ENCODE measurements around the gene TALDO1. TPM values are rescaled to one million over a fixed set of nuclear protein-coding genes. Genes with fewer than 3 reads are reported as not detected.

TALDO1 gene
- total and polyA plus RNA-seq, 4 donors = 72.5 to 181 (median 128) TPM

DNA sequence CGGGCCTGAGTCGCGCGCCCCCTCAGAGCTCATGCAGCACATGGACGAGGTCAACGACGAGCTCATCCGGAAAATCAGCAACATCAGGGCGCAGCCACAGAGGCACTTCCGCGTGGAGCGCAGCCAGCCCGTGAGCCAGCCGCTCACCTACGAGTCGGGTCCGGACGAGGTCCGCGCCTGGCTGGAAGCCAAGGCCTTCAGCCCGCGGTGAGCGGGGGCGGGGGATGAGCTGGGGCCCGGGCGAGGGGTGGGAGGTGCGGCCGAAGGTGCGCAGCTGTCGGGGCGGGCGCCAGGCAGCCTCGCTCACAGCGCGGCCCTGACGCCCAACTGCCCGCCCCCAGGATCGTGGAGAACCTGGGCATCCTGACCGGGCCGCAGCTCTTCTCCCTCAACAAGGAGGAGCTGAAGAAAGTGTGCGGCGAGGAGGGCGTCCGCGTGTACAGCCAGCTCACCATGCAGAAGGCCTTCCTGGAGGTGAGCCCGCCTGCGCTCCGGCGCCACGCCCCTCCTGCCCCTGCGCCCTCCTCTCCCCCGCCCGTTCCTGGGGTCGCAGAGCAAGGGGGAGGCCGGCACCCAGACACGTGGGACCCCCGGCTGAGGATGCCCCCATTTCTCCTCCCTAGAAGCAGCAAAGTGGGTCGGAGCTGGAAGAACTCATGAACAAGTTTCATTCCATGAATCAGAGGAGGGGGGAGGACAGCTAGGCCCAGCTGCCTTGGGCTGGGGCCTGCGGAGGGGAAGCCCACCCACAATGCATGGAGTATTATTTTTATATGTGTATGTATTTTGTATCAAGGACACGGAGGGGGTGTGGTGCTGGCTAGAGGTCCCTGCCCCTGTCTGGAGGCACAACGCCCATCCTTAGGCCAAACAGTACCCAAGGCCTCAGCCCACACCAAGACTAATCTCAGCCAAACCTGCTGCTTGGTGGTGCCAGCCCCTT, 20.7 kb upstream of the TALDO1 start:
- Histone ChIP-seq H3K36me3 (ENCODE audit: control insufficient read depth in 4 of 4, insufficient read depth in 3 of 4, low read depth in 1 of 4, low read length in 3 of 4) (peaks cover 2 to 21% (median 11%) of the 10 kb centered on the region in 4 donors), H3K9me3 (ENCODE audit: control insufficient read depth in 4 of 4, low read length in 3 of 4) (no peaks in the 10 kb centered on the region), H3K27ac (ENCODE audit: low read depth in 1 of 2, low read length in 2 of 2) (no peak overlapping the region), H3K27me3 (ENCODE audit: control insufficient read depth in 4 of 4, insufficient read depth in 4 of 4, low read length in 3 of 4) (no peaks in the 10 kb centered on the region), H3K4me3 (ENCODE audit: low read depth in 1 of 3, low read length in 3 of 3) (peak overlapping the region in 1 of 3 donors; percentile 16), H3K4me1 (ENCODE audit: control insufficient read depth in 4 of 4, insufficient read depth in 4 of 4, low read length in 3 of 4) (peaks cover 0 to 14% (median 3%) of the 10 kb centered on the region in 4 donors), H3K9ac (ENCODE audit: low read depth in 1 of 2, low read length in 2 of 2) (no peak overlapping the region)
- TF ChIP-seq YY1 (IDR thresholded peaks at IDR 0.05) (no peak), FOXA2 (IDR thresholded peaks at IDR 0.05) (no peak), SP1 (IDR thresholded peaks at IDR 0.05) (no peak)
- TF ChIP-seq, protein P1, sequence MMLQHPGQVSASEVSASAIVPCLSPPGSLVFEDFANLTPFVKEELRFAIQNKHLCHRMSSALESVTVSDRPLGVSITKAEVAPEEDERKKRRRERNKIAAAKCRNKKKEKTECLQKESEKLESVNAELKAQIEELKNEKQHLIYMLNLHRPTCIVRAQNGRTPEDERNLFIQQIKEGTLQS (IDR thresholded peaks at IDR 0.05) = no peak
- 46% methylated on average over 61 of the region's 61 CpGs for WGBS
- no peak for DNase-seq (ENCODE audit: low spot score)

GRCh38 chr11:727281-727701, 20.0 kb upstream of the TALDO1 start:
- peaks cover 0 to 7% (median 2%) of the 10 kb centered on the region in 4 donors for H3K4me1 ChIP-seq (ENCODE audit: control insufficient read depth in 4 of 4, insufficient read depth in 4 of 4, low read length in 3 of 4)
- TF ChIP-seq, protein P2, sequence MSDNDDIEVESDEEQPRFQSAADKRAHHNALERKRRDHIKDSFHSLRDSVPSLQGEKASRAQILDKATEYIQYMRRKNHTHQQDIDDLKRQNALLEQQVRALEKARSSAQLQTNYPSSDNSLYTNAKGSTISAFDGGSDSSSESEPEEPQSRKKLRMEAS (IDR thresholded peaks at IDR 0.05) = no peak
- TF ChIP-seq ZBTB33 (IDR thresholded peaks at IDR 0.05) (no peak), YY1 (IDR thresholded peaks at IDR 0.05) (no peak), GABPA (IDR thresholded peaks at IDR 0.05 in 1 of 2, conservative IDR thresholded peaks at IDR 0.05 in 1 of 2) (no peak)
- DNase-seq (ENCODE audit: low spot score) = no peak
- no peak overlapping the region for H3K4me3 ChIP-seq (ENCODE audit: low read depth in 1 of 3, low read length in 3 of 3)
- no peaks in the 10 kb centered on the region for H3K9me3 ChIP-seq (ENCODE audit: control insufficient read depth in 4 of 4, low read length in 3 of 4)
- peaks cover 2 to 15% (median 11%) of the 10 kb centered on the region in 4 donors for H3K36me3 ChIP-seq (ENCODE audit: control insufficient read depth in 4 of 4, insufficient read depth in 3 of 4, low read depth in 1 of 4, low read length in 3 of 4)
- H3K27ac ChIP-seq (ENCODE audit: low read depth in 1 of 2, low read length in 2 of 2) = no peak overlapping the region
- 89% methylated on average over 12 of the region's 12 CpGs for WGBS
- H3K27me3 ChIP-seq (ENCODE audit: control insufficient read depth in 4 of 4, insufficient read depth in 4 of 4, low read length in 3 of 4) = no peaks in the 10 kb centered on the region
- no peak overlapping the region for H3K9ac ChIP-seq (ENCODE audit: low read depth in 1 of 2, low read length in 2 of 2)

GRCh38 chr11:727859-728748, 19.2 kb upstream of the TALDO1 start:
- H3K4me3 ChIP-seq (ENCODE audit: low read depth in 1 of 3, low read length in 3 of 3) = no peak overlapping the region
- TF ChIP-seq ZBTB33 (IDR thresholded peaks at IDR 0.05) (no peak), RAD21 (IDR thresholded peaks at IDR 0.05) (peak; percentile 85 to 91), SP1 (IDR thresholded peaks at IDR 0.05) (peak; percentile 16), FOXA2 (IDR thresholded peaks at IDR 0.05) (no peak), EGR1 (IDR thresholded peaks at IDR 0.05; ENCODE audit: low read depth in 2 of 2) (peak; percentile 77 to 93)
- TF ChIP-seq, protein P3, sequence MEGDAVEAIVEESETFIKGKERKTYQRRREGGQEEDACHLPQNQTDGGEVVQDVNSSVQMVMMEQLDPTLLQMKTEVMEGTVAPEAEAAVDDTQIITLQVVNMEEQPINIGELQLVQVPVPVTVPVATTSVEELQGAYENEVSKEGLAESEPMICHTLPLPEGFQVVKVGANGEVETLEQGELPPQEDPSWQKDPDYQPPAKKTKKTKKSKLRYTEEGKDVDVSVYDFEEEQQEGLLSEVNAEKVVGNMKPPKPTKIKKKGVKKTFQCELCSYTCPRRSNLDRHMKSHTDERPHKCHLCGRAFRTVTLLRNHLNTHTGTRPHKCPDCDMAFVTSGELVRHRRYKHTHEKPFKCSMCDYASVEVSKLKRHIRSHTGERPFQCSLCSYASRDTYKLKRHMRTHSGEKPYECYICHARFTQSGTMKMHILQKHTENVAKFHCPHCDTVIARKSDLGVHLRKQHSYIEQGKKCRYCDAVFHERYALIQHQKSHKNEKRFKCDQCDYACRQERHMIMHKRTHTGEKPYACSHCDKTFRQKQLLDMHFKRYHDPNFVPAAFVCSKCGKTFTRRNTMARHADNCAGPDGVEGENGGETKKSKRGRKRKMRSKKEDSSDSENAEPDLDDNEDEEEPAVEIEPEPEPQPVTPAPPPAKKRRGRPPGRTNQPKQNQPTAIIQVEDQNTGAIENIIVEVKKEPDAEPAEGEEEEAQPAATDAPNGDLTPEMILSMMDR (IDR thresholded peaks at IDR 0.05; ENCODE audit: low read depth, low read length, missing input control) = peak; percentile 96
- TF ChIP-seq, protein P4, sequence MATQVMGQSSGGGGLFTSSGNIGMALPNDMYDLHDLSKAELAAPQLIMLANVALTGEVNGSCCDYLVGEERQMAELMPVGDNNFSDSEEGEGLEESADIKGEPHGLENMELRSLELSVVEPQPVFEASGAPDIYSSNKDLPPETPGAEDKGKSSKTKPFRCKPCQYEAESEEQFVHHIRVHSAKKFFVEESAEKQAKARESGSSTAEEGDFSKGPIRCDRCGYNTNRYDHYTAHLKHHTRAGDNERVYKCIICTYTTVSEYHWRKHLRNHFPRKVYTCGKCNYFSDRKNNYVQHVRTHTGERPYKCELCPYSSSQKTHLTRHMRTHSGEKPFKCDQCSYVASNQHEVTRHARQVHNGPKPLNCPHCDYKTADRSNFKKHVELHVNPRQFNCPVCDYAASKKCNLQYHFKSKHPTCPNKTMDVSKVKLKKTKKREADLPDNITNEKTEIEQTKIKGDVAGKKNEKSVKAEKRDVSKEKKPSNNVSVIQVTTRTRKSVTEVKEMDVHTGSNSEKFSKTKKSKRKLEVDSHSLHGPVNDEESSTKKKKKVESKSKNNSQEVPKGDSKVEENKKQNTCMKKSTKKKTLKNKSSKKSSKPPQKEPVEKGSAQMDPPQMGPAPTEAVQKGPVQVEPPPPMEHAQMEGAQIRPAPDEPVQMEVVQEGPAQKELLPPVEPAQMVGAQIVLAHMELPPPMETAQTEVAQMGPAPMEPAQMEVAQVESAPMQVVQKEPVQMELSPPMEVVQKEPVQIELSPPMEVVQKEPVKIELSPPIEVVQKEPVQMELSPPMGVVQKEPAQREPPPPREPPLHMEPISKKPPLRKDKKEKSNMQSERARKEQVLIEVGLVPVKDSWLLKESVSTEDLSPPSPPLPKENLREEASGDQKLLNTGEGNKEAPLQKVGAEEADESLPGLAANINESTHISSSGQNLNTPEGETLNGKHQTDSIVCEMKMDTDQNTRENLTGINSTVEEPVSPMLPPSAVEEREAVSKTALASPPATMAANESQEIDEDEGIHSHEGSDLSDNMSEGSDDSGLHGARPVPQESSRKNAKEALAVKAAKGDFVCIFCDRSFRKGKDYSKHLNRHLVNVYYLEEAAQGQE (IDR thresholded peaks at IDR 0.05) = no peak
- TF ChIP-seq, protein P2 (IDR thresholded peaks at IDR 0.05) = no peak

More at GRCh38 chr11:727859-728748, 19.2 kb upstream of the TALDO1 start:
- Histone ChIP-seq H3K4me1 (ENCODE audit: control insufficient read depth in 4 of 4, insufficient read depth in 4 of 4, low read length in 3 of 4) (peaks cover 0 to 6% (median 2%) of the 10 kb centered on the region in 4 donors), H3K27ac (ENCODE audit: low read depth in 1 of 2, low read length in 2 of 2) (peak overlapping the region in 1 of 2 donors; percentile 12), H3K9ac (ENCODE audit: low read depth in 1 of 2, low read length in 2 of 2) (peak overlapping the region in 1 of 2 donors; percentile 16), H3K36me3 (ENCODE audit: control insufficient read depth in 4 of 4, insufficient read depth in 3 of 4, low read depth in 1 of 4, low read length in 3 of 4) (peaks cover 2 to 14% (median 8%) of the 10 kb centered on the region in 4 donors), H3K9me3 (ENCODE audit: control insufficient read depth in 4 of 4, low read length in 3 of 4) (no peaks in the 10 kb centered on the region), H3K27me3 (ENCODE audit: control insufficient read depth in 4 of 4, insufficient read depth in 4 of 4, low read length in 3 of 4) (no peaks in the 10 kb centered on the region)
- DNase-seq (ENCODE audit: low spot score) = peak; percentile 90
- WGBS = 35% methylated on average over 31 of the region's 31 CpGs
